Esophagus squamous epithelium (tissue), 5 donors: Measurements from ENCODE around the gene MTA2. TPM values are rescaled to one million over a fixed set of nuclear protein-coding genes. Genes with fewer than 3 reads are reported as not detected.
A peak's percentile ranks its signal among the peaks of the same experiment; 100 is the strongest.

Experiments
- DNase-seq: peaks from one replicate; lab custom pipeline; 2025; lab: John Stamatoyannopoulos, UW
- H3K27ac ChIP-seq, 4 donors: fragments of 200-600 bp; sonication (generic); one replicate each; pipeline ENCODE4 v1.5.1; 2016 to 2019; ENCODE audit warnings: mild to moderate bottlenecking in 1 of 4
- H3K27me3 ChIP-seq, 4 donors: fragments of 200-600 bp; sonication (generic); 1 replicate in 3 of 4; 2 replicates in 1 of 4; pipeline versions ENCODE4 v1.5.1 to v1.6.0; 2017 to 2021; ENCODE audit warnings: antibody characterized with exemption in 1 of 4
- H3K36me3 ChIP-seq, 3 donors: fragments of 200-600 bp; sonication (generic); one replicate each; pipeline ENCODE4 v1.5.1; 2016 to 2019
- H3K4me1 ChIP-seq, 3 donors: fragments of 200-600 bp; sonication (generic); one replicate each; pipeline ENCODE4 v1.5.1; 2017 to 2019
- H3K4me3 ChIP-seq, 4 donors: fragments of 200-600 bp; sonication (generic); 1 replicate in 3 of 4; 2 replicates in 1 of 4; pipeline ENCODE4 v1.5.1; 2016 to 2019; ENCODE audit warnings: mild to moderate bottlenecking in 2 of 4, moderate library complexity in 1 of 4
- H3K9me3 ChIP-seq, 3 donors: fragments of 200-600 bp; sonication (generic); one replicate each; pipeline ENCODE4 v1.5.1; 2016 to 2019
- CTCF ChIP-seq, 6 experiments: fragments of 450-650 bp in 4 of 6; fragments of 200-600 bp in 2 of 6; sonication (generic) in 2 of 6; IDR thresholded peaks; one replicate each; pipeline ENCODE4 v1.5.1; 2016 to 2019; ENCODE audit warnings: antibody characterized with exemption in 6 of 6, mild to moderate bottlenecking in 4 of 6, moderate library complexity in 4 of 6
- POLR2A ChIP-seq, 4 donors: fragments of 450-650 bp; IDR thresholded peaks; one replicate each; pipeline ENCODE4 v1.6.1; 2017; ENCODE audit warnings: antibody characterized with exemption in 4 of 4, mild to moderate bottlenecking in 4 of 4, moderate library complexity in 3 of 4
- WGBS, 2 donors: methylation state at CpG; one replicate each; pipeline ENCODE4 v1.1.5; 2018; 5-methylcytosine and 5-hydroxymethylcytosine counted together
- intact Hi-C: fragments of 100-400 bp; cut with DNase I; formaldehyde crosslinking; loops from one replicate; pipeline ENCODE4 v1.15.0; 2022
- total RNA-seq, 4 donors: library from RNA; depleted of rRNA; stranded (reverse); fragments of >200 nt; gene quantifications; one replicate each; pipeline ENCODE4 v1.1.0, GENCODE V29; 2016
- donor health status: DM: yes; HTN: yes; CAD: no.

MTA2 gene
- total RNA-seq, 4 donors from 2014 or later, result 103 to 132 (median 111) TPM

GRCh38 chr11:62612366-62613290 is 11.0 kb upstream of the MTA2 start, which contains the start of the genes EML3 and ROM1:
TSS of gene EML3 (minus strand) at chr11:62612775. CDS start at chr11:62612457, 318 bp downstream.
TSS of gene ROM1 (plus strand) at chr11:62613257. CDS start at chr11:62613282, 25 bp downstream.
- Histone ChIP-seq H3K36me3 (peaks cover 12 to 69% (median 15%) of the 10 kb centered on the region in 3 donors), H3K27ac (peak within 1 kb of the TSS; percentile 92 to 98 (median 94)), H3K9me3 (no peaks in the 10 kb centered on the region), H3K4me3 (peak within 1 kb of the TSS; percentile 64 to 80 (median 75)), H3K4me1 (peaks cover 18 to 53% (median 35%) of the 10 kb centered on the region in 3 donors), H3K27me3 (no peaks in the 10 kb centered on the region)
- TF ChIP-seq POLR2A (IDR thresholded peaks at IDR 0.05) (peak in 1 of 4 donors; percentile 29), CTCF (IDR thresholded peaks at IDR 0.05) (peak; percentile 73 to 98 (median 93))
- WGBS, 2 donors, result 0 to 2% methylated on average over 1 to 7 of the region's 91 CpGs
- intact Hi-C loops, result no loop called here
- DNase-seq, result peak; percentile 58

GRCh38 chr11:62611705-62612365 is 10.2 kb upstream of the MTA2 start:
- TF ChIP-seq POLR2A (IDR thresholded peaks at IDR 0.05) (no peak), CTCF (IDR thresholded peaks at IDR 0.05) (peak in 1 of 6 experiments; percentile 8)
- no peak for DNase-seq
- WGBS, 2 donors, result 1% methylated on average over 28 to 30 of the region's 34 CpGs
- Histone ChIP-seq H3K27ac (peak overlapping the region; percentile 92 to 98 (median 94)), H3K27me3 (no peaks in the 10 kb centered on the region), H3K9me3 (no peaks in the 10 kb centered on the region), H3K4me3 (peak overlapping the region; percentile 64 to 80 (median 75)), H3K4me1 (peaks cover 18 to 61% (median 35%) of the 10 kb centered on the region in 3 donors), H3K36me3 (peaks cover 6 to 69% (median 10%) of the 10 kb centered on the region in 3 donors)
- intact Hi-C loops, result no loop called here

GRCh38 chr11:62610814-62611704 is 9.4 kb upstream of the MTA2 start:
- Histone ChIP-seq H3K36me3 (peaks cover 0 to 69% (median 5%) of the 10 kb centered on the region in 3 donors), H3K27me3 (no peaks in the 10 kb centered on the region), H3K4me3 (peak overlapping the region; percentile 64 to 80 (median 75)), H3K27ac (peak overlapping the region; percentile 92 to 98 (median 94)), H3K9me3 (no peaks in the 10 kb centered on the region), H3K4me1 (peaks cover 18 to 66% (median 35%) of the 10 kb centered on the region in 3 donors)
- DNase-seq, result no peak
- intact Hi-C loops, result no loop called here
- WGBS, 2 donors, result 53 to 74% methylated on average over 17 to 21 of the region's 28 CpGs
- TF ChIP-seq CTCF (IDR thresholded peaks at IDR 0.05), result no peak
- no peak for TF ChIP-seq POLR2A (IDR thresholded peaks at IDR 0.05)

GRCh38 chr11:62610403-62610802 is 8.7 kb upstream of the MTA2 start:
- intact Hi-C loops, result no loop called here

More at GRCh38 chr11:62610403-62610802, 8.7 kb upstream of the MTA2 start:
- Histone ChIP-seq H3K4me1 (peaks cover 18 to 73% (median 35%) of the 10 kb centered on the region in 3 donors), H3K27me3 (no peaks in the 10 kb centered on the region), H3K36me3 (peaks cover 2 to 69% (median 7%) of the 10 kb centered on the region in 3 donors), H3K27ac (no peak overlapping the region), H3K4me3 (no peak overlapping the region), H3K9me3 (no peaks in the 10 kb centered on the region)
- 83 to 87% methylated on average over 3 of the region's 6 CpGs for WGBS, 2 donors
- TF ChIP-seq POLR2A (IDR thresholded peaks at IDR 0.05) (no peak), CTCF (IDR thresholded peaks at IDR 0.05) (no peak)
- DNase-seq, result no peak
